ENCODE results near the gene RIIAD1. TPM values are rescaled to one million over a fixed set of nuclear protein-coding genes. Genes with fewer than 3 reads are reported as not detected.

Gene RIIAD1
- total RNA-seq, 1 donor, result not detected

DNA sequence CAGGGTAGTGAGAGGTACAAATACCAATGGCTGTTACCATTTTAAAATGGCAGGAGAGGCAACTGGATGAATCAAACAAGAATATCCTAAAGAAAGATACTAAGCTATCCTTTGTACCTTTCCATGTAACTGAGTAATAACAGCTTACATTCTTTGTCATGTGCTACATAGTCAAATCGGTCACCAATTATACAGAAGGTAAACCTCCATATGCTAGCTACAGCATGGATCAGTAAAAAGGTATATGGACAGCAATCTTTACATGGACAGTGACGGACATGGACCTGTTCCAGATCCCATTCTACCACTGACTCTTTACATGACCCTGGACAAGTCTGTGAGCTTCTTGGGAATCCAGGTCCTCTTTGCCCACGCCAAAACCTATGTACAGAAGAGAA lies 55.3 kb downstream of the RIIAD1 start:
- DNase-seq (ENCODE audit: low read depth in 2 of 3, low spot score in 2 of 3), result no peak

DNA sequence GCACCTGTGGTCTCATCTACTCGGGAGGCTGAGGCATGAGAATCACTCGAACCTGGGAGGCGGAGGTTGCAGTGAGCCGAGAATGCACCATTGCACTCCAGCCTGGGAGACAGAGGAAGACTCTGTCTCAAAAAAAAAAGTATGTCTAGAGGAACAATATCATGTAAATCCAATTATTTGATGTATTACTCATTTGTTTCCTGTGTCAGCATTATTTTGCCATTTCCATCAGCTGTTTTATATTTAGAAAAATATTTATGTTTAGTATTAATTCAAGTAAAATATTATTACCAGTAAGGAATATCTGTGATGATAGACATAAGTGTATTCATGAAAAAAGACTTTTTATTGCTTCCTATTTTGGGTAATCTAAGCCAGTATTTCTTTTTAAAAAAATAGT lies 56.0 kb downstream of the RIIAD1 start:
- DNase-seq (ENCODE audit: low read depth in 2 of 3, low spot score in 2 of 3), result no peak

Small RNAs within 50 kb of the gene (small RNA-seq; reads per million reads assigned to genes)
- not detected for gene RNU6-662P

Other genes with a start within 250 kb of the RIIAD1 start
- 0.81 TPM for gene CGN, start 210.1 kb upstream of the RIIAD1 start, total RNA-seq
- gene TUFT1, start 181.2 kb upstream of the RIIAD1 start, total RNA-seq, result 2.7 TPM
- gene SNX27, start 109.5 kb upstream of the RIIAD1 start, total RNA-seq, result 11.8 TPM
- gene CELF3, start 4.7 kb upstream of the RIIAD1 start, total RNA-seq, result not detected
- gene MRPL9, start 42.0 kb downstream of the RIIAD1 start, total RNA-seq, result 70.6 TPM
- gene TDRKH, start 69.0 kb downstream of the RIIAD1 start, total RNA-seq, result 3.5 TPM
- gene LINGO4, start 83.9 kb downstream of the RIIAD1 start, total RNA-seq, result under 0.01 TPM
- 0.54 TPM for gene RORC, start 110.3 kb downstream of the RIIAD1 start, total RNA-seq
- gene C2CD4D, start 118.3 kb downstream of the RIIAD1 start, total RNA-seq, result not detected
- not detected for gene THEM5, start 132.2 kb downstream of the RIIAD1 start, total RNA-seq
- 18.3 TPM for gene THEM4, start 188.0 kb downstream of the RIIAD1 start, total RNA-seq

Measured in hematopoietic multipotent progenitor cell (in vitro differentiated cells).